SU-DHL-6 (cell line): ENCODE data around the gene MAN1B1.

Source experiments
- EZH2phosphoT487 ChIP-seq: fragments of 200-600 bp; sonication (generic), shearing (Covaris generic); conservative IDR thresholded peaks from 2 replicates; pipeline ENCODE4 v1.6.1; 2018; ENCODE audit warnings: mild to moderate bottlenecking, antibody characterized with exemption, low read length, moderate library complexity, mixed read lengths
- TF ChIP-seq, protein P1 (sequence below): fragments of 200-600 bp; sonication (generic); IDR thresholded peaks from one replicate; pipeline ENCODE4 v1.5.1; 2017; ENCODE audit warnings: antibody characterized with exemption, mild to moderate bottlenecking, low read length, moderate library complexity; ENCODE audit not compliant: insufficient read depth, poor library complexity, severe bottlenecking

DNA sequence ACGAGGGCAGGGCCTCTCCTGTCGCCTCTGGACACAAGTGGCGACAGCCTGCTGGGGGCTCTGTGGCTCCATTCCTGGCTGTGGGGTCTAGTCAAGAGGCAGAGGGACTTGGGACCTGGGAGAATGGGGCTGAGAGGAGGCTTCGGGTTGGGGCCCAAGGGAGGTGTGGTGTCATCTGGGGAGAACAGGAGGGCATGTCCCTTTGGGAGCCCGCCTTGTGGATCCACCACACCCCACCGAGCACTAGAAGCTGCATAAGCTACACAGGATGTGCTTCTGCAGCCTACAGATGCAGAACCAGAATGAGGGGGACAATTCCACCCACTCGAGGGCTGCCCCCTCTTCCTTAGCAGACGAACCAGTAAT lies 3.9 kb upstream of the MAN1B1 start:
- TF ChIP-seq, protein P1, sequence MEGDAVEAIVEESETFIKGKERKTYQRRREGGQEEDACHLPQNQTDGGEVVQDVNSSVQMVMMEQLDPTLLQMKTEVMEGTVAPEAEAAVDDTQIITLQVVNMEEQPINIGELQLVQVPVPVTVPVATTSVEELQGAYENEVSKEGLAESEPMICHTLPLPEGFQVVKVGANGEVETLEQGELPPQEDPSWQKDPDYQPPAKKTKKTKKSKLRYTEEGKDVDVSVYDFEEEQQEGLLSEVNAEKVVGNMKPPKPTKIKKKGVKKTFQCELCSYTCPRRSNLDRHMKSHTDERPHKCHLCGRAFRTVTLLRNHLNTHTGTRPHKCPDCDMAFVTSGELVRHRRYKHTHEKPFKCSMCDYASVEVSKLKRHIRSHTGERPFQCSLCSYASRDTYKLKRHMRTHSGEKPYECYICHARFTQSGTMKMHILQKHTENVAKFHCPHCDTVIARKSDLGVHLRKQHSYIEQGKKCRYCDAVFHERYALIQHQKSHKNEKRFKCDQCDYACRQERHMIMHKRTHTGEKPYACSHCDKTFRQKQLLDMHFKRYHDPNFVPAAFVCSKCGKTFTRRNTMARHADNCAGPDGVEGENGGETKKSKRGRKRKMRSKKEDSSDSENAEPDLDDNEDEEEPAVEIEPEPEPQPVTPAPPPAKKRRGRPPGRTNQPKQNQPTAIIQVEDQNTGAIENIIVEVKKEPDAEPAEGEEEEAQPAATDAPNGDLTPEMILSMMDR = no peak
- no peak for TF ChIP-seq EZH2phosphoT487
